ENCODE measurements around the gene TCEAL7. TPM values are rescaled to one million over a fixed set of nuclear protein-coding genes. Genes with fewer than 3 reads are reported as not detected.

TCEAL7 gene
- total RNA-seq, 1 experiment from 2014 or later = not detected

GRCh38 chrX:103363046-103363445 lies 33.0 kb downstream of the TCEAL7 start:
- H3K4me3 ChIP-seq (ENCODE audit: low read depth in 2 of 2, low read length in 2 of 2) = no peak overlapping the region
- intact Hi-C loops (cut with micrococcal nuclease; ENCODE audit: unreplicated experiment) = no loop called here
- no peak for ATAC-seq

GRCh38 chrX:103367502-103367901 lies 37.5 kb downstream of the TCEAL7 start:
- POLR2A ChIA-PET = no interaction called here

More at GRCh38 chrX:103363046-103363445, 33.0 kb downstream of the TCEAL7 start:
- H3K27me3 ChIP-seq (ENCODE audit: control insufficient read depth, insufficient read depth, low read length) = no peaks in the 10 kb centered on the region
- no peak for DNase-seq (ENCODE audit: low read depth, low spot score)
- ChIA-PET CTCF (no interaction called here), POLR2A (no interaction called here)
- peaks cover under 1% of the 10 kb centered on the region; the same call in 1 of the 2 replicates for H3K36me3 ChIP-seq (ENCODE audit: control insufficient read depth, insufficient read depth, low read length)
- TF ChIP-seq POLR2AphosphoS5 (IDR thresholded peaks at IDR 0.05; ENCODE audit: low read depth, low read length) (no peak), SIN3A (IDR thresholded peaks at IDR 0.05; ENCODE audit: borderline replicate concordance, insufficient read depth, low read depth, low read length) (no peak), CTCF (IDR thresholded peaks at IDR 0.05) (no peak), TCF7L2 (IDR thresholded peaks at IDR 0.05; ENCODE audit: low read depth, low read length) (no peak)
- TF ChIP-seq, protein P1, sequence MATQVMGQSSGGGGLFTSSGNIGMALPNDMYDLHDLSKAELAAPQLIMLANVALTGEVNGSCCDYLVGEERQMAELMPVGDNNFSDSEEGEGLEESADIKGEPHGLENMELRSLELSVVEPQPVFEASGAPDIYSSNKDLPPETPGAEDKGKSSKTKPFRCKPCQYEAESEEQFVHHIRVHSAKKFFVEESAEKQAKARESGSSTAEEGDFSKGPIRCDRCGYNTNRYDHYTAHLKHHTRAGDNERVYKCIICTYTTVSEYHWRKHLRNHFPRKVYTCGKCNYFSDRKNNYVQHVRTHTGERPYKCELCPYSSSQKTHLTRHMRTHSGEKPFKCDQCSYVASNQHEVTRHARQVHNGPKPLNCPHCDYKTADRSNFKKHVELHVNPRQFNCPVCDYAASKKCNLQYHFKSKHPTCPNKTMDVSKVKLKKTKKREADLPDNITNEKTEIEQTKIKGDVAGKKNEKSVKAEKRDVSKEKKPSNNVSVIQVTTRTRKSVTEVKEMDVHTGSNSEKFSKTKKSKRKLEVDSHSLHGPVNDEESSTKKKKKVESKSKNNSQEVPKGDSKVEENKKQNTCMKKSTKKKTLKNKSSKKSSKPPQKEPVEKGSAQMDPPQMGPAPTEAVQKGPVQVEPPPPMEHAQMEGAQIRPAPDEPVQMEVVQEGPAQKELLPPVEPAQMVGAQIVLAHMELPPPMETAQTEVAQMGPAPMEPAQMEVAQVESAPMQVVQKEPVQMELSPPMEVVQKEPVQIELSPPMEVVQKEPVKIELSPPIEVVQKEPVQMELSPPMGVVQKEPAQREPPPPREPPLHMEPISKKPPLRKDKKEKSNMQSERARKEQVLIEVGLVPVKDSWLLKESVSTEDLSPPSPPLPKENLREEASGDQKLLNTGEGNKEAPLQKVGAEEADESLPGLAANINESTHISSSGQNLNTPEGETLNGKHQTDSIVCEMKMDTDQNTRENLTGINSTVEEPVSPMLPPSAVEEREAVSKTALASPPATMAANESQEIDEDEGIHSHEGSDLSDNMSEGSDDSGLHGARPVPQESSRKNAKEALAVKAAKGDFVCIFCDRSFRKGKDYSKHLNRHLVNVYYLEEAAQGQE (IDR thresholded peaks at IDR 0.05; ENCODE audit: insufficient read depth in 1 of 2, low read depth in 2 of 2, low read length in 1 of 2) = no peak
- no TSS peak for BruUV-seq (replicated peaks)
- in situ Hi-C loops (cut with HindIII; ENCODE audit: low pct_unique_long_range_greater_than_20kb, low sequenced_read_pairs) = no loop called here
- no peak overlapping the region for H3K27ac ChIP-seq (ENCODE audit: low read length)
- peaks cover 8% of the 10 kb centered on the region for H3K4me1 ChIP-seq (ENCODE audit: control insufficient read depth, insufficient read depth, low read length)
- H3K9me3 ChIP-seq (ENCODE audit: control insufficient read depth, insufficient read depth, low read depth, low read length) = no peaks in the 10 kb centered on the region

More at GRCh38 chrX:103367502-103367901, 37.5 kb downstream of the TCEAL7 start:
- TF ChIP-seq POLR2AphosphoS5 (IDR thresholded peaks at IDR 0.05; ENCODE audit: low read depth, low read length) = no peak
- TF ChIP-seq SIN3A (IDR thresholded peaks at IDR 0.05; ENCODE audit: borderline replicate concordance, insufficient read depth, low read depth, low read length) = no peak
- TF ChIP-seq TCF7L2 (IDR thresholded peaks at IDR 0.05; ENCODE audit: low read depth, low read length) = no peak
- TF ChIP-seq, protein P1 (IDR thresholded peaks at IDR 0.05; ENCODE audit: insufficient read depth in 1 of 2, low read depth in 2 of 2, low read length in 1 of 2) = no peak
- no peak for TF ChIP-seq CTCF (IDR thresholded peaks at IDR 0.05)
- no peaks in the 10 kb centered on the region for H3K9me3 ChIP-seq (ENCODE audit: control insufficient read depth, insufficient read depth, low read depth, low read length)
- DNase-seq (ENCODE audit: low read depth, low spot score) (no peak), ATAC-seq (no peak)
- no peaks in the 10 kb centered on the region for H3K36me3 ChIP-seq (ENCODE audit: control insufficient read depth, insufficient read depth, low read length)
- no peak overlapping the region for H3K4me3 ChIP-seq (ENCODE audit: low read depth in 2 of 2, low read length in 2 of 2)
- intact Hi-C loops (cut with micrococcal nuclease; ENCODE audit: unreplicated experiment) = no loop called here
- CTCF ChIA-PET = no interaction called here
- H3K27me3 ChIP-seq (ENCODE audit: control insufficient read depth, insufficient read depth, low read length) = no peaks in the 10 kb centered on the region
- in situ Hi-C loops (cut with HindIII; ENCODE audit: low pct_unique_long_range_greater_than_20kb, low sequenced_read_pairs) = no loop called here
- peaks cover 5% of the 10 kb centered on the region for H3K4me1 ChIP-seq (ENCODE audit: control insufficient read depth, insufficient read depth, low read length)
- no peak overlapping the region for H3K27ac ChIP-seq (ENCODE audit: low read length)
- no TSS peak for BruUV-seq (replicated peaks)
